ENCODE data around the gene SLC26A1.

SLC26A1 gene

DNA sequence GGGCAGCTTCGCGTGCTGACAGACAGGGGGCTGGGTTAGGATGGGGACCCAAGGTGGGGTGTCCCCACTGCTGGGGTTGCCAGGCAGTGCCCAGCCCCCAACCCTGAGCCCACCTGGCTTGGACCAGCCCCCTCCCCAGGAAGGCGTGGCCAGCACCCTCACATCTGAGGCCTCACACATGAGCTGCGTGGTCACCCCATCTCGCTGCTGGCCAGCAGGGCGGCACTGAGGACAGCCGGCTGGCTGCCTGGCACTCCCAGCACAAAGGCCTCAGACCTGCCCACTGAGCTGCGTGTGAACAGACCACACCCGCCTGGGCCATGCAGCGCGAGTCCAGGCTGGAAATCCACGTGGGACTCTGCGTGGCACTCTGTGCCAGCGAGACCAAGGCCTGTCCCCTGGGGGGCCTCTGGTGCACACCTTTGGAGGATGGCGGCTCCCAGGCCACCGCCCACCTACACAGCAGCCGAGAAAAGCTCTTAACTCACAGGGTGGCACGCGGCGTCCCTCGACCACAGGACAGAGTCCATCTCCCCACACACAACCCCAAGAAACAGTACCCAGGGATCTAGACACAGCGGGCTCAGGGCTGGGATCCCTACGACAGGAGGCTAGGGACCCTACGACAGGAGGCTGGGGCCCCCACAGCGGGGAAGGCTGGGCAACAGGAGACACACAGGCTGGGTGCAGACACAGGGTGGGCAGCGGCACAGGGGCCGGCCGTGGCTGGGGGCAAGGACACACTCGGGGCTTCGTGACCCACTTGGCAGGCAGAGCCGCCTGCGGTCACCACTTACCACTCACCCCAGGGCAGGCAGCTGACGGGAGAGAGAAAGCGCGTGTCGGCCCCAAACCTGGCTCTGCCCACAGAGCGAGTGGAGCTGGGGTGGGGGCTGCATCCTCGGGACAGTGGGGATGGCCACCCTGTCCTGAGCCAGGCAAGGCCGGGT is 29.7 kb downstream of the SLC26A1 start:
- no peak for DNase-seq

- no peak for DNase-seq
These were observed 30.7 kb downstream of the SLC26A1 start for GRCh38 chr4:962231-963208.

DNA sequence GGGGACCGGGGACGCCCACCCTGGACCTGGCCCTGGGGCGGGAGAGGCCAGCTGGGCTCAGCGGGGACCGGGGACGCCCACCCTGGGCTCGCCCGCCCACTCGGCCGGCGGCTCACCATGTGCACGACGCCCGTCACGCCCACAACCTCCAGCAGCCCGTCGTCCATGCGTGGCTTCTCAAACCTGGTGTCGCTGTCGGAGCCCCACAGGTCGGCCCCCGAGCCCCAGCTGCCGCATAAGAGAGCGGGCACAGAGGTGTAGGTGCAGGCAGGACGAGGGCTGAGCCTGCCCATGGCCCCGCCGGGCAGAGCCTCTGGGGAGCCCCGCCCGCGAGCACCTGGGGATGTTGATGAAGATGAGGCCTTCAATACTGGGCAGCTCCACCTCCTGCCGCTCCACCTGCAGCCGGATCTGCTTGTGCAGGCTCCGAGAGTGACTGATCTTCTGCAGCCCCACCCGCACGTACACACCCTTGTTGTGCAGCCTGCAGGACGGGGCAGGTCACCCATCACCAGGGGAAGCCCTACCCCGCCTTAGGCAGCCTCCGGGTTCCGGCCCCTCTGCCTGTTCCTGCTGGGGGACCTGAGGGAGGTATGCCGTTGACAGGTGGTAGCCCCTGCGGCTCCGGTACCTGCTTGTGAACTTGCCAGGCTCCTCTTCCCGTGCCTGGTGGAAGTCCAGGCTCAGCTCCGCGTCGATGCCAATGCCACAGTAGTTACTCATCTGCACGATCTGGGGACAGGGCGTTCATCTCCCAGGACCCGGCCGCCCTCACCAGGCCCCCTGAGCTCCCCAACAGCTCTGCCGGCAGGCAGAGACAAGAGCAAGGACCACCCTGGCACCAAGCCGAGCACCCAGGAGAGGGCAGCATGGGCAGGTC is 31.6 kb downstream of the SLC26A1 start:
- no peak for DNase-seq

DNA sequence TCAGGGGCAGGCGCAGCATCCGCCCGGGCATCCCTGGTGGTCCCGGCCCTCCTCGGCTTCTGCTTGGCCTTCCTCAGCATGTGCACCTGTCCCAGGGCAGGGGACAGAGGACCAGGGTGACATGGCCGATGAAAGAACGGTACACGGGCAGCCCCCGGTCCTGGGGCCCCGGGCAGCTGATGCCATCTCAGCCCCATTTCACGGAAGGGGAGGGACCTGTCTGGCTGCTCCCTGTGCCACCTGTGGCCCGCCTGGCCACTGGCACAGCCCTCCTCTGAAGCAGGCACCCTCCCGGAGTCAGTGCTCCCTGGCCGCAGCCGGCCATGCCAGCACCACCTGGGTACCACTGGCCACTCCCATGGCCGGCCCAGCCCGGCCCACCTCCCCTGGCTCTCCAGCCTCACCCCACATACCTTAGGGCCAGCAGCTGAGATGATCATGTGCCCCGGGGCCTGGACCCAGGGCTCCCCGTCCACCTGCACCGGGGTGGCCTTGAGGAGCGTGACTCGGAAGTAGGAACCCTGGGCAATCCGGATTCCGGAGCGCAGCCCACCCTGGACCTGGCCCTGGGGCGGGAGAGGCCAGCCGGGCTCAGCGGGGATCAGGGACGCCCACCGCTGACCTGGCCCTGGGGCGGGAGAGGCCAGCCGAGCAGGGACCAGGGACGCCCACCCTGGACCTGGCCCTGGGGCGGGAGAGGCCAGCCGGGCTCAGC is 32.4 kb downstream of the SLC26A1 start:
- no peak for DNase-seq

DNA sequence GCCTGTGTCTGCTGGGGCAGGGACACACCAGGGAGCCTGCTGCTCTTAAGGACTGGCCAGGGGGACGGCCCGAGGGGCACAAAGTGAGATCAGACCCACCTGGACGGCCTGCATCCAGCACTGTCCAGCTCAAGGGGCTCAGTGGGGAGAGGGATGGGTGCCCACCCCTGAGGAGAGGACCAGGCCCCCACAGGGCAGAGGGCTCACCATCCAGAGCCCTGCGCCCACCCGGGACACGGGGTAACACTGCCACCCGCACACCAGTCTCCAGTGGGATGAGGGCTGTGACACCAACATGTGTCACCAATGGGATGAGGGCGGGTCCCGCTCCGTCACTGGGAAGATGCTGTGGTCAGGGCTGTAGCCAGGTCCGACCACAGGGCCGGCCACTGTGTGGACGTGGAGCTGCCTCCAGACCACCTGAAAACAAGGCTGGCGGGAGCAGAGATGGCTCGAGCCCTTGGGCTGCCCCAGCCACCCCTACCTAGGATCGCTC is 33.0 kb downstream of the SLC26A1 start:
- no peak for DNase-seq

DNA sequence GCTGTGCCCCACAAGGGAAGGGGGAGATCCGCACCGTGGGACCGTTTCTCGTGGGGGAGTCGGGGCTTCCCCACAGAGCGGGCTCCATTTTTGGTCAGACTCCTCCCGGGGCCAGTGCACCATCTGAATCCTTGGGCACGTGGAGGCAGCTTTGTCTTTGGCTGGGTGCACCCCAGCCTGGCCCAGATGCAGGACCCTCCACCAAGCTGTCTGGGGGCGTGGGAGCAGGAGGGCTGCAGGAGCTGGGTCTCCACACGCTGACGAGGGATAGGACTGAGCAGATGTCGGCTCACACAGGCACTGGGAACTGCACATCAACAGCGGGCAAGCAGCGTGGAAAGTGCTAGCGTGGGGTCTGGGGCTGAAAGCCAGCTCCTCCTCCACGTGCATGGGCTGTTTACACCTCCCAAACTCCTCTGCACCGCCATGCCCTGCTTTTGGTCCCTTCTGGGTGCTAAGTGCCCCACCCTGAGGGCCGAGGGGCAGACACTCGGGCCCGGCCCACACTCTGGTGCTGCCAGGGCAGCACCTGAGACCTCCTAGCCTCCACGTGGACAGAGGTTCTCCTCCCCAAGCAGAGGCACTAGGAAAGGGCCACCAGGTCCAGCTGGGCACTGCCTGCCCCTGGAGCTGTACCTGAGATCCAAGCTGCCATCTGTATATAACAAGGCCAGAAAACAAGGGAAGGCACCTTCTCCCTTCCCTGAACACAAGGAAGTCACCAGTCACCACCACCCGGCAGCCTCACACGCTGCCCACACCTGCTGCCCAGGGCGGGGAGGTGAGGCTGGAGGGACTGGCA is 33.7 kb downstream of the SLC26A1 start:
- no peak for DNase-seq

GRCh38 chr4:958696-959337 is 34.4 kb downstream of the SLC26A1 start:
- no peak for DNase-seq

- no peak for DNase-seq
These were observed 34.9 kb downstream of the SLC26A1 start for GRCh38 chr4:958314-958665.

DNA sequence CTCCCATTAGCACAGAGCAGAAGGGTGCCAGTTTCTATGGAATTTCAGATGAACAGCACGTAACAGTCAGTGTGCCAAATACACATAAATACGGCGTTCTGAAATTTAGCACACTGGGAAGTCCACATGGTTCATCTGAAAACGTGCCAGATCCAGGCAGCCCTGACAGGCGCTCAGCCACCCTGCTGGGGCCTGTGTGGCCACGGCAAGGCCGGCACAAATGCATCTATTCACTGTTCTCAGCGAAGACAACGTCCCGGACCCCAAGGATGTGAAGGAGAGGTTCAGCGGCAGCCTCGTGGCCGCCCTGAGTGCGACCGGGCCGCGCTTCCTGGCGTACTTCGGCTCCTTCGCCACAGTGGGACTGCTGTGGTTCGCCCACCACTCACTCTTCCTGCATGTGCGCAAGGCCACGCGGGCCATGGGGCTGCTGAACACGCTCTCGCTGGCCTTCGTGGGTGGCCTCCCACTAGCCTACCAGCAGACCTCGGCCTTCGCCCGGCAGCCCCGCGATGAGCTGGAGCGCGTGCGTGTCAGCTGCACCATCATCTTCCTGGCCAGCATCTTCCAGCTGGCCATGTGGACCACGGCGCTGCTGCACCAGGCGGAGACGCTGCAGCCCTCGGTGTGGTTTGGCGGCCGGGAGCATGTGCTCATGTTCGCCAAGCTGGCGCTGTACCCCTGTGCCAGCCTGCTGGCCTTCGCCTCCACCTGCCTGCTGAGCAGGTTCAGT is 35.5 kb downstream of the SLC26A1 start:
- DNase-seq, result no peak

DNA sequence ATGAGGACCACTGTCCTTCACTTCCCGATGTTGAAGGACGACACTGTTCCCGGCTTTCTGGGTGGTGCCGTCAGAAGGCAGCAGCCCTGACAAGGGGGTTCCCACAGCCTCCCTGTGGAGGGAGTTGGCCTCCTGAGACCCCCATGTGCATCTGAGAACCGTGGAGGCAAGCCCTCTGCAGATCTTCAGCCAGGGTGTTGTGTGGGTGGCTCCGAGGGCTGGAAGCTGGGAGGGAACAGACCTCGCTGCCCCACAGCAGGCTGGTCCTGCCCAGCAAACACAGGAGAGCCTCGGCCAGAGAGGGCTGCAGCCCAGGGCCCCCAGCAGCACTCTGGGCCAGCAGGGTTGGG is 36.0 kb downstream of the SLC26A1 start:
- DNase-seq, result no peak

GRCh38 chr4:956531-957230 is 36.5 kb downstream of the SLC26A1 start:
- DNase-seq, result no peak

DNA sequence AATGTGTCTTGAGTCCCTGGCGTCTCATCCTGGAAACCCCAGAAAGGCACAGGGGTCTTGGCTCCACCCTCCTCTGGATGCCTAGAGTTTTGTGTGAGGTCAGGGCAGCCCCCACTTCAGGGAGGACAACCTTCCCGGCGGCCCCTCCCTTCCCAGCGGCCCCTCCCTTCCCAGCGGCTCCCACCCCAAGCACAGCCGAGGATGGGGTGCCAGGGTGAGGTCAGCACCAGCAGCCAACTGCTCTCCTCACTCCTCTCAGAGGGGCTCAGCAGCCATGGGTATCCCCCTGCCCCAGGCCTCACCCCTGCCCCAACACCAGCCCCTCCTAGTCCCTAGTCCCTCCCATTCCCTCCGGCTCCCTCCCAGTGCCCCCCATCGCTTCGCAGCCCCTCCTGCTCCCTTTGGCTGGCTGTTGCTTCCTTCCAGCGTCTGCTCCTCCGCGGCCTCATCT is 37.2 kb downstream of the SLC26A1 start:
- no peak for DNase-seq

DNA sequence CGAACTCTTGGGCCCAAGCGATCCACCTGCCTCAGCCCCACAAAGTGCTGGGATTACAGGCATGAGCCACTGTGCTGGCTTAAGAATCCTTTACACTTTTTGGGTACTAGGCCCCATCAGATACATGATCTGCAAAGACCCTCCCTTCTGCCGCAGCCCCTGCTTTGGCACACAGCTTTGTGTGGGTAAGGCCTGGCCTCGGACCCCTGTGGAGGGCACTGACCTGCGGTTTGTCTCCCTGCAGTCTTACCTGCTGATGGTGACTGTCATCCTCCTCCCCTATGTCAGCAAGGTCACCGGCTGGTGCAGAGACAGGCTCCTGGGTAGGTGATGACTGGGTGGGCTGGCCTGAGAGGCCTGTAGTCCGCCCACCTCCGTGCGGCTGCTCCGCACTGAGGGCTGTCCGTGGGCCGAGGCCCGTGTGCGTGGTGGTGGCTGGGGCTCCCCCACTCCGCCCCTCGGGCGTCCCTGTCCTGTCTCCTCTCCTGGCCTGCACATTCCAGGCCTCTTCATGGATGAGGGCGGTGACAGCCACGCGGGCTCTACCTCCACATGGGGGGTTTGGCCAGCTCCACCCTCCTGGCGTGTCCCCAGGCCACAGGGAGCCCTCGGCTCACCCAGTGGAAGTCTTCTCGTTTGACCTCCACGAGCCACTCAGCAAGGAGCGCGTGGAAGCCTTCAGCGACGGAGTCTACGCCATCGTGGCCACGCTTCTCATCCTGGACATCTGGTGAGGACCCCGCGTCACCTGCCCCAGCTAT is 37.9 kb downstream of the SLC26A1 start:
- no peak for DNase-seq

- DNase-seq, result no peak
These were observed 38.8 kb downstream of the SLC26A1 start for GRCh38 chr4:954211-955020.

GRCh38 chr4:953574-953915 is 39.7 kb downstream of the SLC26A1 start:
- no peak for DNase-seq

- DNase-seq, result no peak
These were observed 40.2 kb downstream of the SLC26A1 start for GRCh38 chr4:952881-953573.

All from NCI-H748 treated with DMSO at 0.1 percent for 48 hours (cell line).